T-helper 2 cell treated with Interferon-gamma antibody and Interleukin-4, amounts not matched to agents 100 ng/mL and 5 ng/mL, for 36 hours (primary cell): ENCODE measurements around the gene HIGD1B. TPM values are rescaled to one million over a fixed set of nuclear protein-coding genes. Genes with fewer than 3 reads are reported as not detected.

ENCODE experiments used
- intact Hi-C: fragments of 100-400 bp; cut with micrococcal nuclease; formaldehyde crosslinking; loops from one replicate; pipeline ENCODE4 v1.15.1; 2023
- total RNA-seq: library from RNA; stranded (reverse); gene quantifications from 2 replicates; pipeline ENCODE4 v1.2.3, GENCODE V29; 2022

Gene HIGD1B
- total RNA-seq, 1 donor from 2014 or later: not detected

- intact Hi-C loops: no loop called here
Measured at GRCh38 chr17:44877121-44877520, 29.4 kb downstream of the HIGD1B start.

GRCh38 chr17:44878627-44879221 lies 31.0 kb downstream of the HIGD1B start:
- intact Hi-C loops: no loop called here

- intact Hi-C loops: no loop called here
Measured at GRCh38 chr17:44879376-44879775, 31.7 kb downstream of the HIGD1B start.

GRCh38 chr17:44880062-44880461 lies 32.4 kb downstream of the HIGD1B start:
- intact Hi-C loops: no loop called here

GRCh38 chr17:44881145-44881544 lies 33.5 kb downstream of the HIGD1B start:
- intact Hi-C loops: no loop called here

GRCh38 chr17:44884941-44885340 lies 37.3 kb downstream of the HIGD1B start:
- intact Hi-C loops: no loop called here

- intact Hi-C loops: no loop called here
Measured at GRCh38 chr17:44887016-44887415, 39.3 kb downstream of the HIGD1B start.

GRCh38 chr17:44887971-44888954 lies 40.6 kb downstream of the HIGD1B start:
- intact Hi-C loops: no loop called here

- intact Hi-C loops: no loop called here
Measured at GRCh38 chr17:44889003-44889402, 41.3 kb downstream of the HIGD1B start.

- intact Hi-C loops: no loop called here
Measured at GRCh38 chr17:44892250-44892649, 44.6 kb downstream of the HIGD1B start.

- intact Hi-C loops: loop anchor here (5.0 kb wide), 1 partner anchor 187 kb away; the partner anchor contains the start of gene DBF4B
Measured at GRCh38 chr17:44894642-44895041, 47.0 kb downstream of the HIGD1B start.

- intact Hi-C loops: loop anchor here (1.0 to 5.0 kb wide), 2 partner anchors 70 to 191 kb away; partner anchors contain the start of genes C1QL1 and DBF4B
Measured at GRCh38 chr17:44898768-44899073, 51.0 kb downstream of the HIGD1B start.

- intact Hi-C loops: loop anchor here (1.0 to 5.0 kb wide), 2 partner anchors 69 to 192 kb away; partner anchors contain the start of genes C1QL1 and DBF4B
Measured at GRCh38 chr17:44899074-44899782, 51.5 kb downstream of the HIGD1B start, which contains the start of gene EFTUD2. EFTUD2 (minus strand) TSS chr17:44899445; CDS start chr17:44894521, 4,924 bp downstream.

Other genes with a start within 250 kb of the HIGD1B start
- 0.20 and 0.61 TPM in 2 replicates for gene MEIOC, start 191.4 kb upstream of the HIGD1B start, total RNA-seq
- gene CCDC43, start 158.1 kb upstream of the HIGD1B start, total RNA-seq: 28.2 and 29.4 TPM in 2 replicates
- gene DBF4B, start 139.2 kb upstream of the HIGD1B start, total RNA-seq: 26.1 and 27.4 TPM in 2 replicates
- gene ADAM11, start 88.9 kb upstream of the HIGD1B start, total RNA-seq: 0.09 and 0.25 TPM in 2 replicates
- 2.1 and 2.2 TPM in 2 replicates for gene GJC1, start 17.6 kb upstream of the HIGD1B start, total RNA-seq
- gene EFTUD2, start 51.6 kb downstream of the HIGD1B start, total RNA-seq: 147 and 159 TPM in 2 replicates
- gene GFAP, start 67.6 kb downstream of the HIGD1B start, total RNA-seq: not detected in 2 replicates
- 83.6 and 84.5 TPM in 2 replicates for gene KIF18B, start 99.9 kb downstream of the HIGD1B start, total RNA-seq
- 0.45 and 0.52 TPM in 2 replicates for gene C1QL1, start 120.4 kb downstream of the HIGD1B start, total RNA-seq
- 28.6 and 28.7 TPM in 2 replicates for gene DCAKD, start 203.7 kb downstream of the HIGD1B start, total RNA-seq
- 122 and 125 TPM in 2 replicates for gene NMT1, start 213.4 kb downstream of the HIGD1B start, total RNA-seq